SK-N-MC (cell line): ENCODE measurements around the gene ADAMTS9.

Experiments
- EZH2 ChIP-seq: fragments of 200-600 bp; sonication (generic); IDR thresholded peaks from one replicate; pipeline ENCODE4 v1.6.1; 2017; ENCODE audit warnings: antibody characterized with exemption
- FOXP2 ChIP-seq: optimal IDR thresholded peaks from 2 replicates; pipeline ENCODE3; 2011; ENCODE audit warnings: mild to moderate bottlenecking, moderate library complexity; ENCODE audit not compliant: insufficient read depth; ENCODE audit errors: extremely low read length, control extremely low read depth
- POLR2AphosphoS5 ChIP-seq: IDR thresholded peaks from 2 replicates; pipeline ENCODE4 v1.6.1; 2012; ENCODE audit warnings: mild to moderate bottlenecking, low read depth, low read length, borderline replicate concordance

DNA sequence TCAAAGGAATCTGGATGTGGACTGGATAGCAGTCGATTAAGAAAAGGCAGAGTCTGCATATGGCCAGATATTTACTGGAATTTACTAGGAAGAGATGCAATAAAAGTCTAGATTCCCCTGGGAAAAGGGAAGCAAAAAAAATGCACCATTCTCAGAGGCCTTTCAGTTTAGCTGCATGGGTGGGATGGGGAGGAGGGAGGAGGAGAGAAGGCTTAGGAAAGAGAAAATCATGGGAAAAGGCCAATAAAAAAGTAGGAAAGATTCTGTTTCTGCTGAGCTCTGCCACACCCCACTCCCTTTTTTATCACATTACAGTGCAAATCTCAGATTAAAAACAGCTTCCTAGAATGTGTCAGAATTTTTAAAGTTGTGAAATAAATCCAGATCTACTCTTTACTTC is 103.6 kb downstream of the ADAMTS9 start:
- TF ChIP-seq POLR2AphosphoS5 (no peak), EZH2 (no peak), FOXP2 (no peak)
